Ovary (tissue), 3 donors: ENCODE data around the gene FARSB.

Experiments used
- CTCF ChIP-seq, 3 donors: fragments of 450-650 bp in 2 of 3; fragments of 200-600 bp in 1 of 3; IDR thresholded peaks; one replicate each; pipeline versions ENCODE4 v1.5.1 to v1.8.0; 2016 to 2022; ENCODE audit warnings: antibody characterized with exemption in 3 of 3, mild to moderate bottlenecking in 1 of 3
- EP300 ChIP-seq: sonication (generic); formaldehyde crosslinking; IDR thresholded peaks from one replicate; pipeline ENCODE4 v1.6.1; 2017; ENCODE audit warnings: antibody characterized with exemption
- donor health status: DM: no; HTN: no; CAD: no.

- no peak for TF ChIP-seq CTCF (IDR thresholded peaks at IDR 0.05)
- TF ChIP-seq EP300: no peak
These were observed 45.1 kb downstream of the FARSB start for GRCh38 chr2:222610746-222611145.
